ENCODE results near the gene LRP1. TPM values are rescaled to one million over a fixed set of nuclear protein-coding genes. Genes with fewer than 3 reads are reported as not detected.

The LRP1 gene
- total and polyA plus RNA-seq, 8 donors = 12.2 to 89.4 (median 24.1) TPM

- FAIRE-seq (no peak), ATAC-seq (peak; percentile 75 to 84 (median 76)), DNase-seq (peak in 5 of 6 donors; percentile 75 to 88 (median 79))
- TF ChIP-seq CTCF (IDR thresholded peaks at IDR 0.05) = no peak
- Histone ChIP-seq H3K4me3 (peak within 1 kb of the TSS; percentile 38 to 71 (median 68)), H3K4me1 (peaks cover 0 to 11% (median 0%) of the 10 kb centered on the region in 3 donors), H3K36me3 (peaks cover 0 to 7% (median 0%) of the 10 kb centered on the region in 3 donors), H3K9me3 (no peaks in the 10 kb centered on the region), H3K27me3 (no peaks in the 10 kb centered on the region), H3K27ac (peak within 1 kb of the TSS; percentile 96 to 98 (median 97))
- WGBS, 2 donors = 0 to 1% methylated on average over 12 to 13 of the region's 13 CpGs
- intact Hi-C loops (cut with DNase I) = loop anchor here in 2 of 3 donors (5.0 kb wide), 2 partner anchors 39 to 44 kb away; no protein-coding TSS in a partner anchor
These were observed 17.1 kb upstream of the LRP1 start, which contains the start of gene STAT6 for GRCh38 chr12:57111031-57111734. STAT6 (minus strand) TSS chr12:57111362; CDS start chr12:57108278, 3,084 bp downstream.

DNA sequence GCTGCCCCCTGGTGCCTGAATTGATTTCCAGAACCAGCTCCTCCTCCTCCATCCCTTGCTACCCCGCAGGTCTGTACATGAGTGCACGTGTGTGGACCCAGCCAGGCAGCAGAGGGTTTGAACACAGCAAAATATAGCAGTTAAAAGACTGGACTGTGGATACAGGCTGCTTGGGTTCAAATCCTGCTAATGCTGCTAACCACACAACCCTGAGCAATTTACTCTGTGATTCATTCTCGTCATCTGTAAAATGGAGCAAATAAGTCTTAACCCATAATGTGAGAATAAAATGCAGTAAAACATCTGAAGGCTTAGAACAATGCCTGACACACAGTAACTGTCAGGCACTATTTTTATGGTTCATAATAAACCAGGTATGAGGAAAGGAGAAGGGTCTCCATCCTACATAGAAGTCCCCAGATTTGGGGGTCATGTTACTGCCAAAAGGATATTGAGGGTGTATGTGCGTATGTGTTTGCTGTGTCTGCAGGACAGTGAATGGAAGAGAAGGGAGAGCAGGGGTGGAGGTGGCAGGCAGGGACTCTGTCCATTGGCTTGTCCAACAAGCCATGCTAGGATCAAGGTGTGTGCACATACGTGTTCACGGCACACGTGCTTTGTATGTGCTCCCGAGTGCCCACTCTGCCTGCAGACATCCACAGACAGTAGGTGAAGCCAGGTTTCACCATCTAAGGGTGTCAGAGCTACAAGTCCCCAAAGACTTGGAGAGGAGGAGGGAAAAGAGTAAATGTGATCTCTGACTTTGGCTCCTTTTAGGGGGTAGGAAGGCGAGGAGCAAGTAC, 15.6 kb upstream of the LRP1 start:
- peak in 1 of 4 donors; percentile 57 for ATAC-seq
- intact Hi-C loops (cut with DNase I) = loop anchor here in 2 of 3 donors (5.0 kb wide), 2 partner anchors 40 to 45 kb away; no protein-coding TSS in a partner anchor
- no peak for DNase-seq
- Histone ChIP-seq H3K36me3 (no peaks in the 10 kb centered on the region), H3K27me3 (no peaks in the 10 kb centered on the region), H3K27ac (peak overlapping the region in 2 of 4 donors; percentile 97 to 98), H3K4me3 (peak overlapping the region in 1 of 4 donors; percentile 71), H3K4me1 (peaks cover 0 to 11% (median 0%) of the 10 kb centered on the region in 3 donors), H3K9me3 (no peaks in the 10 kb centered on the region)
- WGBS, 2 donors = 44 to 59% methylated on average over 9 of the region's 9 CpGs
- FAIRE-seq = no peak
- peak; percentile 46 to 73 (median 64) for TF ChIP-seq CTCF (IDR thresholded peaks at IDR 0.05)

DNA sequence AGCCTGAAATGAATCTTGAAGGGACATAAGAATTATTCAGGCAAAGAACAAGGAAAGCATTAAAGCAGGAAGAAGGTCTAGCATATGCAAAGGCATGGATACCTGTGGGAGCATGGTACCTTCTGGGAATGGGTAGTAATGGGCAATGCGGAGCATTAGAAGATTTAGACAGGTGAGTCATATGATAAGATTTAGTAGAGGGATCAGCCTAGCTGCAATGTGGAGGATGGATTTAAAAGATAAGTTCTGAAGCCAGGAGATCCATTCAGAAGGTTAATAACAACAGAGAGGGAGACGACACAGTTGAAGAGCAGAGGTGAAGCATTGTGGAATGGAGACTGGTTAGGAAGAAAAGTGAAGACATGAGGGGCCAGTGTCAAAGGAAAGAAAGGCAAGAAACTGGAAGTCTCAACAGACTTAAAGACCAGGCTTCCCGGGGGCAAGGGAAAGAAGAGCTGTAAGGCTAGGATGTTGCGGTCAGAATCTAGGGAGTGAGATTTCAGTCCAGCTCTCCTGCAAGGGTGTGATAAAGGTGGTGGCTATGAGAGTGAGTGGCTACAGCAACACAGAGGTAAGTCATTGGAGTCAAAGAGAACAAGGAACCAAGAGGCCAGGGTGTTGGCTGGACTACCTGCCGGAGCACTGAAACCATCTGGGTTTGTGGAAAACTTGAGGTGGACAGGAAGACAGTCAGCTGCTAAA, 11.6 kb upstream of the LRP1 start:
- FAIRE-seq = no peak
- DNase-seq = no peak
- no peak for ATAC-seq
- no peak overlapping the region for H3K4me3 ChIP-seq
- intact Hi-C loops (cut with DNase I) = no loop called here
- WGBS, 2 donors = 68 to 71% methylated on average over 5 of the region's 5 CpGs
- no peaks in the 10 kb centered on the region for H3K36me3 ChIP-seq
- H3K27ac ChIP-seq = no peak overlapping the region
- H3K4me1 ChIP-seq = peaks cover 0 to 4% (median 0%) of the 10 kb centered on the region in 3 donors
- TF ChIP-seq CTCF (IDR thresholded peaks at IDR 0.05) = no peak
- H3K27me3 ChIP-seq = no peaks in the 10 kb centered on the region
- no peaks in the 10 kb centered on the region for H3K9me3 ChIP-seq

DNA sequence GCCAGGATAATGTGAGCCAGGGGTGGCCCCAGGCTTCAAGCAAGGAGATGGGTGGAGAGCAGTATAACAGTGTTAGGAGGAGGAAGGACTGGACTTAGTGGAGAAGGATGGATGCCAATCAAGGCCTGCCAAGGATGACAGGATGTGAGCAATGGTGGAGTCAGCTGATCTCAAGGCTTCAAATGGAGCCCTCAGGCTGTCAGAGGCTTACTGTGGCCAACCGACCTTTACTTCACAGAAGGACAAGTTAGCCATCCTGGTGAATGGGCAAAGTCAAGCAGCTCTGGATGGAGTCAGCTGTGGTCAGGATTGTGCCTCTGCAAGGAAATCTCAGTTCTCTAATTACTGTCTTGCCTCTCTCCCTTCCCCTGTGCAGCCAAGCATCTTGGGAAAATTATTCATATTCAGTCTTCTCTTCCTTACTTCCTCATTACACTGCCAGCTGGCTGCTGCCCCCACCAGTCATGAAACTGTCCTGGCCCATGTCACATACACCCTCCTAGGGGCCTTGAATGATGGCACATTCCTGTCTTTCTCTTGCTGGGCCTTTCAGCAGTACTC, 9.5 kb upstream of the LRP1 start:
- no peak overlapping the region for H3K27ac ChIP-seq
- no peak overlapping the region for H3K4me3 ChIP-seq
- no peaks in the 10 kb centered on the region for H3K27me3 ChIP-seq
- H3K36me3 ChIP-seq = no peaks in the 10 kb centered on the region
- intact Hi-C loops (cut with DNase I) = no loop called here
- H3K9me3 ChIP-seq = no peaks in the 10 kb centered on the region
- ATAC-seq (peak in 3 of 4 donors; percentile 34 to 80 (median 77)), DNase-seq (no peak), FAIRE-seq (no peak)
- H3K4me1 ChIP-seq = no peaks in the 10 kb centered on the region
- WGBS, 2 donors = 77 to 87% methylated on average over 1 of the region's 1 CpG
- no peak for TF ChIP-seq CTCF (IDR thresholded peaks at IDR 0.05)

Data from pancreas (tissue), 10 donors.